ENCODE results near the gene MYF5. TPM values are rescaled to one million over a fixed set of nuclear protein-coding genes. Genes with fewer than 3 reads are reported as not detected.

Gene MYF5
- total RNA-seq, 2 experiments from 2014 or later = not detected

- no peak overlapping the region for H3K27ac Mint-ChIP-seq
- H3K9me3 Mint-ChIP-seq = no peaks in the 10 kb centered on the region
- ChIA-PET CTCF (no interaction called here), POLR2A (no interaction called here)
- no peaks in the 10 kb centered on the region for H3K36me3 Mint-ChIP-seq (ENCODE audit: low read depth)
- H3K27me3 Mint-ChIP-seq = peaks cover 42% of the 10 kb centered on the region
- peaks cover 2% of the 10 kb centered on the region for H3K4me1 Mint-ChIP-seq
- H3K4me3 Mint-ChIP-seq = no peak overlapping the region
- DNase-seq = no peak
Measured at GRCh38 chr12:80711866-80712265, 4.8 kb upstream of the MYF5 start.

- ChIA-PET POLR2A (no interaction called here), CTCF (interaction anchor here (0.7 kb wide), 2 partner anchors 7 to 42 kb away, joined by 3 read pairs; no protein-coding TSS in a partner anchor)
- no peaks in the 10 kb centered on the region for H3K9me3 Mint-ChIP-seq
- DNase-seq = no peak
- peaks cover 2% of the 10 kb centered on the region for H3K4me1 Mint-ChIP-seq
- no peak overlapping the region for H3K4me3 Mint-ChIP-seq
- H3K36me3 Mint-ChIP-seq (ENCODE audit: low read depth) = no peaks in the 10 kb centered on the region
- peaks cover 34% of the 10 kb centered on the region for H3K27me3 Mint-ChIP-seq
- H3K27ac Mint-ChIP-seq = no peak overlapping the region
Measured at GRCh38 chr12:80712866-80713265, 3.8 kb upstream of the MYF5 start.

DNA sequence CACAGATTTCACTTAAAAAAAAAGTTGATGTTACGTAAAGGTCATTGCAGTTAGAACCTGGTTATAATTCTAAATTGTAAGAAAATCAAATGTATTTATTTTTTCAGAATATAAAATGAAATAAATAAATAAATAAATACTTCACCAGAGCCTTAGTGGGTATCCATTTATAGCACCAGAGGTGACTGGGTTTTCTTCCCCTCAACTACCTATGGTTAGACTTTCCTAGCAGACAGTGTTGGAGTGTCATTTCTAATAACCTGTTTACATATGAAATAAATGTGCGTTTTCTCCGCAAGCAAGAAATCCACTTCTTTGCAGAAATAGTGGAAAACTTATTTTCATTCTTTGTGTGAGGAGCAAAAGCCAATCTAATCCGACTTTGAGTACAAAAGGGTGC, 3.3 kb upstream of the MYF5 start:
- H3K4me3 Mint-ChIP-seq = no peak overlapping the region
- no peak for DNase-seq
- H3K27me3 Mint-ChIP-seq = peaks cover 33% of the 10 kb centered on the region
- no peak overlapping the region for H3K27ac Mint-ChIP-seq
- ChIA-PET POLR2A (no interaction called here), CTCF (no interaction called here)
- peaks cover 2% of the 10 kb centered on the region for H3K4me1 Mint-ChIP-seq
- H3K36me3 Mint-ChIP-seq (ENCODE audit: low read depth) = no peaks in the 10 kb centered on the region
- no peaks in the 10 kb centered on the region for H3K9me3 Mint-ChIP-seq

DNA sequence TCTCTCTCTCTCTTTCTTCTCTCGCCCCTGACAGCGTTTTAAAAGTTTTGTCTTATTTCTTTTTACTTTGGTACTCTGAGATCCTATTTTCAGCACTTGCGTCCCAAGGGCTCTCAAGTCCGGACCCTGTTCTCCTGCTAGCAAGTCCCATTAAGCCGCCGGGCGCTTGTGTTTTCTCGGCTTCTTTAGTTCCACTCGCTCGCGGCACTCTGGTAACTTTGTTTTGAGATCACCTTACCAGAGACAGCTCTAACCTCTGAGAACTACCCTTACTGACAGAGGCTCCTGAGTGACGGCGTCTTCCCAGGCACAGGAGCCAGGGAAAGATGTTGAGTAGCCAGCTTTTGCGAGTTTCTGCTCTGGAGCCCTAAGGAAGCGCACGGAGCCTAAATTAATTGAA, 2.7 kb upstream of the MYF5 start:
- Mint-ChIP-seq H3K27me3 (peaks cover 26% of the 10 kb centered on the region), H3K9me3 (no peaks in the 10 kb centered on the region), H3K27ac (no peak overlapping the region), H3K4me1 (no peaks in the 10 kb centered on the region), H3K36me3 (ENCODE audit: low read depth) (no peaks in the 10 kb centered on the region), H3K4me3 (no peak overlapping the region)
- ChIA-PET POLR2A (no interaction called here), CTCF (no interaction called here)
- no peak for DNase-seq

DNA sequence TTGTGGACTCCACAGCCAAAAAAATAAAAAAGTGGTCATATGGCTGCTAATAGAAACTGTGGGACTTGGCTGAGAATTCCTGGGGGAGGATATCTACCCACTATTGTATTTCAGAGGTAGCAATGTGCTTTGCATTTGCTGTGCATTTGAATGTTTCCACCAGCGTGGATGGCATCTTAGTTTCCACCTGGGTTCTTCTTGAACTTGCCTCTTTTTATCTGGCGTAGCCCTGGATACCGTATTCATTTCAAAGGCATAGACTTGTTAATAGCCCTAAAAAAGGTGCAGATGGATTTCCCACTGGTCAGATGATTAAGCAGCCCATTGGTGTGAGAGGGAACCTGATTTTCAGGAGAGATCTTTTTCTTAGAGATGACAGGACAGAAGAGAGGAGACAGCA, 1.9 kb upstream of the MYF5 start:
- no peaks in the 10 kb centered on the region for H3K36me3 Mint-ChIP-seq (ENCODE audit: low read depth)
- ChIA-PET CTCF (no interaction called here), POLR2A (no interaction called here)
- no peak overlapping the region for H3K27ac Mint-ChIP-seq
- DNase-seq = no peak
- H3K27me3 Mint-ChIP-seq = peaks cover 23% of the 10 kb centered on the region
- H3K9me3 Mint-ChIP-seq = no peaks in the 10 kb centered on the region
- H3K4me1 Mint-ChIP-seq = no peaks in the 10 kb centered on the region
- no peak overlapping the region for H3K4me3 Mint-ChIP-seq

GRCh38 chr12:80715713-80716249, 931 bp upstream of the MYF5 start:
- CTCF ChIA-PET = no interaction called here
- Mint-ChIP-seq H3K9me3 (no peaks in the 10 kb centered on the region), H3K27me3 (peaks cover 23% of the 10 kb centered on the region), H3K4me1 (no peaks in the 10 kb centered on the region), H3K27ac (no peak overlapping the region), H3K36me3 (ENCODE audit: low read depth) (no peaks in the 10 kb centered on the region), H3K4me3 (no peak overlapping the region)
- POLR2A ChIA-PET = no interaction called here
- no peak for DNase-seq

DNA sequence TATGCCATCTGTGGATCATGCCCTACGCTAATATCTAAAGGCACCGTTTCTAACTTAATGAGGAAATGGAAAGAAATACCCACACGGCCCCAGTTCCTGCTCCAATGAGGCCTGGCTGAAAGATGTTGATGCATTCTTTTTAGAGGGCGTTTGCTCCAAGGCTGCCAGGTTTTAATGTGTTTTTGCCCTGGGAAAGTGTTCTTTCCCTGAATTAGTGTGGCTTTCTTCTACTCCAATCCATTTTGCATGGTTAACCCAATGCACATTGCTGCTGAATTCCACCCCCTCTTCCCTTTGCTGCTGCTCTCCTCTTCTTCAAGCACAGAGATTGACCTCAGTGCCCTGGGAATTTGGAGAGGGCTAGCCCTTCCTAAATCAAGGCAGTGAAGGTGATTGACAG, 1.1 kb downstream of the MYF5 start:
- peaks cover 23% of the 10 kb centered on the region for H3K27me3 Mint-ChIP-seq
- no peak overlapping the region for H3K27ac Mint-ChIP-seq
- POLR2A ChIA-PET = no interaction called here
- no peaks in the 10 kb centered on the region for H3K4me1 Mint-ChIP-seq
- H3K4me3 Mint-ChIP-seq = no peak overlapping the region
- CTCF ChIA-PET = no interaction called here
- H3K36me3 Mint-ChIP-seq (ENCODE audit: low read depth) = no peaks in the 10 kb centered on the region
- no peaks in the 10 kb centered on the region for H3K9me3 Mint-ChIP-seq
- DNase-seq = no peak

GRCh38 chr12:80720516-80720915, 3.8 kb downstream of the MYF5 start:
- Mint-ChIP-seq H3K36me3 (ENCODE audit: low read depth) (no peaks in the 10 kb centered on the region), H3K27ac (no peak overlapping the region), H3K4me3 (no peak overlapping the region), H3K9me3 (no peaks in the 10 kb centered on the region), H3K27me3 (peaks cover 8% of the 10 kb centered on the region), H3K4me1 (no peaks in the 10 kb centered on the region)
- ChIA-PET CTCF (interaction anchor here (0.6 kb wide), 1 partner anchor 8 kb away, joined by 3 read pairs; no protein-coding TSS in a partner anchor), POLR2A (no interaction called here)
- DNase-seq = no peak

DNA sequence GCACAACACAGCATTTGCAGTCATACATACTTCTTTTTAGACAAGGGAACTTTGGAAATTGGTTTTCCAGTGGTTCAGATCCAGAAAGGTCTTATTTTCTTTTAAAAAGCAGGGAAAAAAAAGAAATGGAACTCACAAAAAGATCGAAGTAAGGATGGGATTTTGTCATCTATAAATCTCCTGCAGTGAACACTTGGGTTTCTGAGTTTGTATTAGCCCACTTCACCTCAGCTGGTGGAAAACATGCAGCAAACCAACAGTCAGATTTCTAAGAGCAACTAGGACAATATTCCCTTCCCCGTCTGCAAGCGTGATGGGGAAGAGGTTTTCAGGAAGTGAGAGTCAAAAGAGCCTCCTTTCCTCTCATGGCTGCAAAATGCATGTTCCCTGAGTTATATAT, 4.6 kb downstream of the MYF5 start:
- Mint-ChIP-seq H3K36me3 (ENCODE audit: low read depth) (no peaks in the 10 kb centered on the region), H3K4me3 (no peak overlapping the region), H3K27me3 (no peaks in the 10 kb centered on the region), H3K27ac (no peak overlapping the region), H3K4me1 (no peaks in the 10 kb centered on the region), H3K9me3 (no peaks in the 10 kb centered on the region)
- CTCF ChIA-PET = no interaction called here
- POLR2A ChIA-PET = no interaction called here
- DNase-seq = no peak

- ChIA-PET CTCF (no interaction called here), POLR2A (no interaction called here)
- no peaks in the 10 kb centered on the region for H3K4me1 Mint-ChIP-seq
- DNase-seq = no peak
- no peaks in the 10 kb centered on the region for H3K27me3 Mint-ChIP-seq
- H3K27ac Mint-ChIP-seq = no peak overlapping the region
- no peak overlapping the region for H3K4me3 Mint-ChIP-seq
- peaks cover 3% of the 10 kb centered on the region for H3K9me3 Mint-ChIP-seq
- H3K36me3 Mint-ChIP-seq (ENCODE audit: low read depth) = no peaks in the 10 kb centered on the region
Measured at GRCh38 chr12:80745851-80746505, 29.3 kb downstream of the MYF5 start.

GRCh38 chr12:80747800-80748199, 31.1 kb downstream of the MYF5 start:
- CTCF ChIA-PET = no interaction called here
- H3K36me3 Mint-ChIP-seq (ENCODE audit: low read depth) = no peaks in the 10 kb centered on the region
- H3K4me3 Mint-ChIP-seq = no peak overlapping the region
- H3K9me3 Mint-ChIP-seq = peaks cover 3% of the 10 kb centered on the region
- DNase-seq = no peak
- no peak overlapping the region for H3K27ac Mint-ChIP-seq
- POLR2A ChIA-PET = no interaction called here
- H3K27me3 Mint-ChIP-seq = no peaks in the 10 kb centered on the region
- H3K4me1 Mint-ChIP-seq = no peaks in the 10 kb centered on the region

GRCh38 chr12:80749456-80749855, 32.7 kb downstream of the MYF5 start:
- no peak for DNase-seq
- ChIA-PET CTCF (no interaction called here), POLR2A (no interaction called here)
- Mint-ChIP-seq H3K27ac (no peak overlapping the region), H3K9me3 (peaks cover 3% of the 10 kb centered on the region), H3K27me3 (no peaks in the 10 kb centered on the region), H3K4me1 (no peaks in the 10 kb centered on the region), H3K36me3 (ENCODE audit: low read depth) (no peaks in the 10 kb centered on the region), H3K4me3 (no peak overlapping the region)

- ChIA-PET POLR2A (no interaction called here), CTCF (no interaction called here)
- H3K27me3 Mint-ChIP-seq = no peaks in the 10 kb centered on the region
- H3K9me3 Mint-ChIP-seq = no peaks in the 10 kb centered on the region
- DNase-seq = no peak
- no peak overlapping the region for H3K4me3 Mint-ChIP-seq
- no peaks in the 10 kb centered on the region for H3K36me3 Mint-ChIP-seq (ENCODE audit: low read depth)
- no peak overlapping the region for H3K27ac Mint-ChIP-seq
- no peaks in the 10 kb centered on the region for H3K4me1 Mint-ChIP-seq
Measured at GRCh38 chr12:80752464-80752863, 35.8 kb downstream of the MYF5 start.

DNA sequence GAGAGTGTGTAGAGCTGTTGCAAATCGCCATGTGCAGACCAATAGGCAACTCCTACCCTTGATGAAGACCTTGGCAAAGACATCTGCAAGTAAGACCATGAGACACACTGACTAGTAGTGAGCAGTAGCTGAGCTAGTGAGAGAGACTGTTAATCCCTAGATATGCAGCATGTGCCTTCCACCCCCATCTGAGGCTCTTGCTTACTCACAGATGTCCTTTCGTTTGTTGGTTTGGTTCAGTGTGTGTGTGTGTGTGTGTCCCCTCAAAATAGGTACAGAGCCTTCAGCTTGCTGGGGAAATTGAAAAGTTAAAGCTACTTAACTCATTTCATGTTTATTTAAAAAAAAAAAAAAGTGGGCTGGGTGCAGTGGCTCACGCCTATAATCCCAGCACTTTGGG, 37.6 kb downstream of the MYF5 start:
- Mint-ChIP-seq H3K9me3 (no peaks in the 10 kb centered on the region), H3K27ac (no peak overlapping the region), H3K4me3 (no peak overlapping the region), H3K36me3 (ENCODE audit: low read depth) (no peaks in the 10 kb centered on the region), H3K27me3 (no peaks in the 10 kb centered on the region), H3K4me1 (no peaks in the 10 kb centered on the region)
- ChIA-PET CTCF (no interaction called here), POLR2A (no interaction called here)
- no peak for DNase-seq
